ENCODE measurements around the gene VPS33A. TPM values are rescaled to one million over a fixed set of nuclear protein-coding genes. Genes with fewer than 3 reads are reported as not detected.

The VPS33A gene
- total and polyA plus RNA-seq, 2 of the 8 experiments (the other 6 are each of a cell fraction or from before 2014, with no cell fraction given): 16.4 to 41.8 TPM

DNA sequence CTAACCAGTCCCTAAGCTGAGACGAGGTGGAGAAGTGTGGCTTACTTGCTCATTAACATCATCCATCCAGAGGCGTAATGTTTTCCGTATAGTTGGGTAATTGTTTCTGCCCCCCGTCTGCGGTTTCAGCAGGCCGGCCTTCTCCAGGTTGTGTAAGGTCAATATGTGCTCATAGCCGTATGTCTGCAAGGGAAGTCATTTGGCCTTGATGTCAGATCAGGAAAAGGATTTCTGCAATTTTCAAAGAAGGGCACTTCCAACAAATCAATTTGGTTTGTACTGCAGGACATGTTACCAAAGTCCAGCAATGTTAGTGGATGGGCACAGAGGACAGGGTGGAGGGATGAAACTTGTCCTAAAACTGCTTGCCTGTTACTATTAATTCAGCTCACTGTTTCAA is 30.6 kb downstream of the VPS33A start:
- FAIRE-seq: no peak

More for the DNA sequence above, 30.6 kb downstream of the VPS33A start:
- H3K18ac ChIP-seq (ENCODE audit: extremely low read depth, low read length): no peak overlapping the region
- POLR2A ChIA-PET (ENCODE audit: partially characterized antibody): no interaction called here
- no peaks in the 10 kb centered on the region for H3K79me2 ChIP-seq (ENCODE audit: control insufficient read depth in 1 of 2, insufficient read depth in 2 of 2, low read length in 2 of 2)
- no peak overlapping the region for H2BK5ac ChIP-seq (ENCODE audit: low read depth, low read length)
- no peak for DNase-seq (ENCODE audit: low read depth in 1 of 2, low spot score in 2 of 2)
- peaks cover 0 to 5% of the 10 kb centered on the region in 2 experiments for H4K20me1 ChIP-seq (replicated peaks in 1 of 2; ENCODE audit: control insufficient read depth in 1 of 2, insufficient read depth in 2 of 2, low read length in 2 of 2)
- H3K27me3 ChIP-seq (replicated peaks in 1 of 4; ENCODE audit: control insufficient read depth in 3 of 4, extremely low read depth in 1 of 4, insufficient read depth in 3 of 4, low read length in 3 of 4): no peaks in the 10 kb centered on the region
- H4K91ac ChIP-seq (replicated peaks; ENCODE audit: insufficient read length, low read length): no peak overlapping the region
- no peak overlapping the region for H2BK120ac ChIP-seq (replicated peaks; ENCODE audit: low read depth, low read length)
- H2BK12ac ChIP-seq (ENCODE audit: low read depth, low read length): no peak overlapping the region
- WGBS, 2 experiments (ENCODE audit: extremely low coverage in 1 of 2, insufficient coverage in 1 of 2, insufficient read length in 1 of 2, insufficient replicate concordance in 2 of 2, low coverage in 1 of 2, low lambda C conversion rate in 2 of 2, missing lambda C conversion rate in 1 of 2): 86% methylated on average over 7 of the region's 7 CpGs; no CpG with 5 or more reads in 1 of the 2 experiments
- H4K8ac ChIP-seq (ENCODE audit: extremely low read depth, insufficient read depth, low read length): no peak overlapping the region
- H3K4me3 ChIP-seq (ENCODE audit: extremely low read depth in 1 of 4, insufficient read depth in 2 of 4, low read depth in 3 of 4, low read length in 4 of 4): no peak overlapping the region
- H3K4me2 ChIP-seq (ENCODE audit: insufficient read depth in 1 of 2, low read depth in 2 of 2, low read length in 2 of 2): no peak overlapping the region
- H2BK15ac ChIP-seq (ENCODE audit: low read length): no peak overlapping the region
- TF ChIP-seq, protein P1, sequence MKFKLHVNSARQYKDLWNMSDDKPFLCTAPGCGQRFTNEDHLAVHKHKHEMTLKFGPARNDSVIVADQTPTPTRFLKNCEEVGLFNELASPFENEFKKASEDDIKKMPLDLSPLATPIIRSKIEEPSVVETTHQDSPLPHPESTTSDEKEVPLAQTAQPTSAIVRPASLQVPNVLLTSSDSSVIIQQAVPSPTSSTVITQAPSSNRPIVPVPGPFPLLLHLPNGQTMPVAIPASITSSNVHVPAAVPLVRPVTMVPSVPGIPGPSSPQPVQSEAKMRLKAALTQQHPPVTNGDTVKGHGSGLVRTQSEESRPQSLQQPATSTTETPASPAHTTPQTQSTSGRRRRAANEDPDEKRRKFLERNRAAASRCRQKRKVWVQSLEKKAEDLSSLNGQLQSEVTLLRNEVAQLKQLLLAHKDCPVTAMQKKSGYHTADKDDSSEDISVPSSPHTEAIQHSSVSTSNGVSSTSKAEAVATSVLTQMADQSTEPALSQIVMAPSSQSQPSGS (IDR thresholded peaks at IDR 0.05; ENCODE audit: low read length): no peak
- TF ChIP-seq, protein P2, sequence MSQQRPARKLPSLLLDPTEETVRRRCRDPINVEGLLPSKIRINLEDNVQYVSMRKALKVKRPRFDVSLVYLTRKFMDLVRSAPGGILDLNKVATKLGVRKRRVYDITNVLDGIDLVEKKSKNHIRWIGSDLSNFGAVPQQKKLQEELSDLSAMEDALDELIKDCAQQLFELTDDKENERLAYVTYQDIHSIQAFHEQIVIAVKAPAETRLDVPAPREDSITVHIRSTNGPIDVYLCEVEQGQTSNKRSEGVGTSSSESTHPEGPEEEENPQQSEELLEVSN (IDR thresholded peaks at IDR 0.05): no peak
- TF ChIP-seq NRF1 (IDR thresholded peaks at IDR 0.05; ENCODE audit: low read depth, low read length) (no peak), CBX5 (IDR thresholded peaks at IDR 0.05; ENCODE audit: low read depth, low read length) (no peak), TAF1 (IDR thresholded peaks at IDR 0.05; ENCODE audit: low read depth, low read length) (no peak), SRF (IDR thresholded peaks at IDR 0.05; ENCODE audit: low read depth, low read length) (no peak), POU5F1 (IDR thresholded peaks at IDR 0.05; ENCODE audit: low read depth, low read length) (no peak), CTBP2 (IDR thresholded peaks at IDR 0.05; ENCODE audit: borderline replicate concordance, insufficient read depth, insufficient read length, low read length) (no peak), KDM5A (IDR thresholded peaks at IDR 0.05; ENCODE audit: low read length) (no peak)
- TF ChIP-seq, protein P3, sequence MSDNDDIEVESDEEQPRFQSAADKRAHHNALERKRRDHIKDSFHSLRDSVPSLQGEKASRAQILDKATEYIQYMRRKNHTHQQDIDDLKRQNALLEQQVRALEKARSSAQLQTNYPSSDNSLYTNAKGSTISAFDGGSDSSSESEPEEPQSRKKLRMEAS (IDR thresholded peaks at IDR 0.05): no peak
- peaks cover 4 to 27% (median 12%) of the 10 kb centered on the region in 4 experiments; a peak in 7 of 8 replicates for H3K36me3 ChIP-seq (ENCODE audit: control insufficient read depth in 2 of 4, insufficient read depth in 4 of 4, low read length in 3 of 4)
- H3K4ac ChIP-seq (replicated peaks; ENCODE audit: insufficient read length, low read depth, low read length): no peak overlapping the region
- H3K79me1 ChIP-seq (ENCODE audit: low read depth, low read length): no peaks in the 10 kb centered on the region
- no peak overlapping the region for H2AK5ac ChIP-seq (ENCODE audit: low read depth, low read length)
- CTCF ChIA-PET (ENCODE audit: partially characterized antibody): interaction anchor here (0.7 to 1.1 kb wide), 2 partner anchors 9 to 705 kb away, joined by 3 to 4 read pairs; no protein-coding TSS in a partner anchor
- no peak overlapping the region for H2BK20ac ChIP-seq (ENCODE audit: low read length)
- no peaks in the 10 kb centered on the region for H3K23me2 ChIP-seq (ENCODE audit: low read depth, low read length)
- no peaks in the 10 kb centered on the region for H3K4me1 ChIP-seq (replicated peaks in 1 of 4; ENCODE audit: control insufficient read depth in 3 of 4, insufficient read depth in 4 of 4, low read length in 3 of 4)
- H3K23ac ChIP-seq (ENCODE audit: insufficient read length): no peak overlapping the region
- no peaks in the 10 kb centered on the region for H3K9me3 ChIP-seq (ENCODE audit: insufficient read depth in 2 of 2, low read depth in 1 of 2, low read length in 1 of 2)
- H3K27ac ChIP-seq (ENCODE audit: low read depth, low read length): no peak overlapping the region
- no peak overlapping the region for H2AFZ ChIP-seq (ENCODE audit: low read length)
- H3K9ac ChIP-seq (replicated peaks in 1 of 4; ENCODE audit: extremely low read depth in 1 of 4, low read depth in 3 of 4, low read length in 3 of 4): no peak overlapping the region
- no peak overlapping the region for H3K14ac ChIP-seq (ENCODE audit: insufficient read length)
- H4K5ac ChIP-seq (ENCODE audit: insufficient read length, low read depth, low read length): no peak overlapping the region
- H3K56ac ChIP-seq (replicated peaks; ENCODE audit: insufficient read length, low read depth, low read length): no peak overlapping the region
